Fibroblast of lung (primary cell): Measurements from ENCODE around the gene KCNK10. TPM values are rescaled to one million over a fixed set of nuclear protein-coding genes. Genes with fewer than 3 reads are reported as not detected.

Experiments used
- DNase-seq, 2 donors: peaks; one replicate each; pipeline versions ENCODE4 v3.0.0 to v3.0.0-alpha.2; 2010; ENCODE audit warnings: low read depth in 2 of 2
- H2AFZ ChIP-seq: 2 replicates; pipeline ENCODE4 v1.5.1; 2012; ENCODE audit warnings: low read length, control low read depth, inconsistent platforms
- H3K27ac ChIP-seq: 2 replicates; pipeline ENCODE4 v1.5.1; 2011; ENCODE audit warnings: low read length, control low read depth; ENCODE audit not compliant: insufficient read depth
- H3K27me3 ChIP-seq: 2 replicates; pipeline ENCODE4 v1.5.1; 2011; ENCODE audit warnings: mild to moderate bottlenecking, low read length; ENCODE audit not compliant: control insufficient read depth, insufficient read depth
- H3K36me3 ChIP-seq: 2 replicates; pipeline ENCODE4 v1.5.1; 2011; ENCODE audit warnings: low read length; ENCODE audit not compliant: control insufficient read depth, insufficient read depth
- H3K4me1 ChIP-seq: 2 replicates; pipeline ENCODE4 v1.5.1; 2011; ENCODE audit warnings: low read length; ENCODE audit not compliant: control insufficient read depth, insufficient read depth; ENCODE audit errors: extremely low read depth
- H3K4me2 ChIP-seq: 2 replicates; pipeline ENCODE4 v1.5.1; 2011; ENCODE audit warnings: low read length, control low read depth; ENCODE audit not compliant: insufficient read depth; ENCODE audit errors: extremely low read depth
- H3K4me3 ChIP-seq, 4 experiments: fragments of 200-600 bp in 1 of 4; sonication (generic) in 1 of 4; replicated peaks in 1 of 4; 2 replicates each; pipeline ENCODE4 v1.5.1; 2011 to 2016; ENCODE audit warnings: low read length in 4 of 4, low read depth in 3 of 4, mild to moderate bottlenecking in 3 of 4, control low read depth in 2 of 4, inconsistent platforms in 1 of 4, mixed read lengths in 1 of 4; ENCODE audit not compliant: insufficient read depth in 1 of 4; ENCODE audit errors: control extremely low read depth in 1 of 4
- H3K79me2 ChIP-seq: 2 replicates; pipeline ENCODE4 v1.5.1; 2012; ENCODE audit warnings: mild to moderate bottlenecking, low read length, inconsistent platforms; ENCODE audit not compliant: control insufficient read depth, insufficient read depth
- H3K9ac ChIP-seq: 2 replicates; pipeline ENCODE4 v1.5.1; 2011; ENCODE audit warnings: mild to moderate bottlenecking, low read length, control low read depth; ENCODE audit not compliant: insufficient read depth
- H3K9me3 ChIP-seq: 2 replicates; pipeline ENCODE4 v1.5.1; 2012; ENCODE audit warnings: low read depth, low read length; ENCODE audit not compliant: control insufficient read depth, insufficient read depth
- H4K20me1 ChIP-seq: 2 replicates; pipeline ENCODE4 v1.5.1; 2011; ENCODE audit warnings: low read length; ENCODE audit not compliant: control insufficient read depth, insufficient read depth; ENCODE audit errors: extremely low read depth
- CTCF ChIP-seq, 2 donors: IDR thresholded peaks in 1 of 2; conservative IDR thresholded peaks in 1 of 2; 1 replicate in 1 of 2; 2 replicates in 1 of 2; pipeline ENCODE4 v1.5.1; 2011 to 2012; ENCODE audit warnings: low read length in 2 of 2, control low read depth in 1 of 2, inconsistent platforms in 1 of 2, low read depth in 1 of 2, mild to moderate bottlenecking in 1 of 2
- EZH2 ChIP-seq: IDR thresholded peaks from 2 replicates; pipeline ENCODE4 v1.5.1; 2012; ENCODE audit warnings: low read length, control low read depth, mild to moderate bottlenecking; ENCODE audit errors: missing control alignments
- polyA plus RNA-seq, 2 donors: library from polyadenylated mRNA; depleted of rRNA in 1 of 2; stranded (reverse) in 1 of 2; unstranded in 1 of 2; fragments of >200 nt; gene quantifications; 2 replicates each; pipeline ENCODE4 v1.2.1, GENCODE V29; 2011 to 2012; ENCODE audit warnings: missing spikeins in 1 of 2
- total RNA-seq: library from RNA; depleted of rRNA; stranded (reverse); fragments of >200 nt; gene quantifications from 2 replicates; pipeline ENCODE4 v1.2.1, GENCODE V29; 2014

Gene KCNK10
- total and polyA plus RNA-seq, 2 donors (not counting 1 experiment from before 2014, with no cell fraction given), result not detected

- H3K4me2 ChIP-seq, result no peak overlapping the region
- H3K9me3 ChIP-seq, result no peaks in the 10 kb centered on the region
- H3K27me3 ChIP-seq, result no peaks in the 10 kb centered on the region
- no peak for DNase-seq
- H3K27ac ChIP-seq, result no peak overlapping the region
- TF ChIP-seq EZH2 (no peak), CTCF (conservative IDR thresholded peaks at IDR 0.05 in 1 of 2, IDR thresholded peaks at IDR 0.05 in 1 of 2; ENCODE audit: low read depth in 1 of 2, low read length in 2 of 2) (no peak)
- H4K20me1 ChIP-seq, result no peaks in the 10 kb centered on the region
- no peak overlapping the region for H3K4me3 ChIP-seq
- H3K79me2 ChIP-seq, result no peaks in the 10 kb centered on the region
- H3K9ac ChIP-seq, result no peak overlapping the region
- no peak overlapping the region for H2AFZ ChIP-seq
- no peaks in the 10 kb centered on the region for H3K36me3 ChIP-seq
- no peaks in the 10 kb centered on the region for H3K4me1 ChIP-seq
Measured at GRCh38 chr14:88258021-88258420, 65.0 kb downstream of the KCNK10 start.

GRCh38 chr14:88256997-88257950, 65.8 kb downstream of the KCNK10 start:
- Histone ChIP-seq H3K27me3 (no peaks in the 10 kb centered on the region), H2AFZ (no peak overlapping the region), H3K9ac (no peak overlapping the region), H3K36me3 (no peaks in the 10 kb centered on the region), H3K4me3 (no peak overlapping the region), H4K20me1 (no peaks in the 10 kb centered on the region), H3K79me2 (no peaks in the 10 kb centered on the region), H3K4me1 (no peaks in the 10 kb centered on the region), H3K4me2 (no peak overlapping the region), H3K9me3 (no peaks in the 10 kb centered on the region), H3K27ac (no peak overlapping the region)
- DNase-seq, result peak in 1 of 2 donors; percentile 1
- TF ChIP-seq CTCF (conservative IDR thresholded peaks at IDR 0.05 in 1 of 2, IDR thresholded peaks at IDR 0.05 in 1 of 2; ENCODE audit: low read depth in 1 of 2, low read length in 2 of 2) (no peak), EZH2 (no peak)

- no peaks in the 10 kb centered on the region for H3K4me1 ChIP-seq
- no peaks in the 10 kb centered on the region for H3K79me2 ChIP-seq
- TF ChIP-seq CTCF (conservative IDR thresholded peaks at IDR 0.05 in 1 of 2, IDR thresholded peaks at IDR 0.05 in 1 of 2; ENCODE audit: low read depth in 1 of 2, low read length in 2 of 2) (no peak), EZH2 (no peak)
- no peak overlapping the region for H3K4me3 ChIP-seq
- H4K20me1 ChIP-seq, result no peaks in the 10 kb centered on the region
- H3K4me2 ChIP-seq, result no peak overlapping the region
- no peak overlapping the region for H2AFZ ChIP-seq
- H3K27me3 ChIP-seq, result no peaks in the 10 kb centered on the region
- no peak overlapping the region for H3K9ac ChIP-seq
- no peak overlapping the region for H3K27ac ChIP-seq
- no peaks in the 10 kb centered on the region for H3K36me3 ChIP-seq
- no peaks in the 10 kb centered on the region for H3K9me3 ChIP-seq
- DNase-seq, result no peak
Measured at GRCh38 chr14:88255798-88256197, 67.3 kb downstream of the KCNK10 start.
